Measurements from ENCODE around the gene C1S. TPM values are rescaled to one million over a fixed set of nuclear protein-coding genes. Genes with fewer than 3 reads are reported as not detected.
"Not testable (repeated sequence)": the region's sequence is repeated elsewhere in the genome, so short reads cannot be mapped to it uniquely, and the experiment has no call there.

The C1S gene
- total RNA-seq, 1 donor from 2014 or later = 10.8 TPM

- no peak for DNase-seq
Observed at GRCh38 chr12:7046383-7047105, 14.0 kb upstream of the C1S start.

GRCh38 chr12:7047306-7047705, 13.2 kb upstream of the C1S start:
- DNase-seq = no peak

GRCh38 chr12:7049445-7049951, 11.0 kb upstream of the C1S start:
- DNase-seq = not testable (repeated sequence)

- DNase-seq = not testable (repeated sequence)
Observed at GRCh38 chr12:7049973-7050372, 10.5 kb upstream of the C1S start.

- no peak for DNase-seq
Observed at GRCh38 chr12:7054925-7055324, 5.6 kb upstream of the C1S start.

GRCh38 chr12:7055736-7056135, 4.8 kb upstream of the C1S start:
- not testable (repeated sequence) for DNase-seq

- no peak for DNase-seq
Observed at GRCh38 chr12:7058163-7058845, 2.2 kb upstream of the C1S start.

- no peak for DNase-seq
Observed at GRCh38 chr12:7058850-7059395, 1.6 kb upstream of the C1S start.

GRCh38 chr12:7059780-7060179, 738 bp upstream of the C1S start:
- no peak for DNase-seq

GRCh38 chr12:7061138-7061537, 620 bp downstream of the C1S start:
- no peak for DNase-seq

- no peak for DNase-seq
Observed at GRCh38 chr12:7061596-7061995, 1.1 kb downstream of the C1S start.

GRCh38 chr12:7064516-7064915, 4.0 kb downstream of the C1S start:
- no peak for DNase-seq

GRCh38 chr12:7065073-7065623, 4.6 kb downstream of the C1S start:
- no peak for DNase-seq

GRCh38 chr12:7066596-7066995, 6.1 kb downstream of the C1S start:
- DNase-seq = no peak

GRCh38 chr12:7067096-7067495, 6.6 kb downstream of the C1S start:
- no peak for DNase-seq

GRCh38 chr12:7068240-7068993, 7.9 kb downstream of the C1S start:
- DNase-seq = no peak

GRCh38 chr12:7068994-7069346, 8.5 kb downstream of the C1S start:
- DNase-seq = no peak

GRCh38 chr12:7069386-7069785, 8.9 kb downstream of the C1S start:
- DNase-seq = no peak

- no peak for DNase-seq
Observed at GRCh38 chr12:7072035-7072434, 11.5 kb downstream of the C1S start.

GRCh38 chr12:7072554-7072953, 12.0 kb downstream of the C1S start:
- no peak for DNase-seq

GRCh38 chr12:7073946-7074345, 13.4 kb downstream of the C1S start:
- DNase-seq = no peak

- no peak for DNase-seq
Observed at GRCh38 chr12:7075518-7075917, 15.0 kb downstream of the C1S start.

- DNase-seq = no peak
Observed at GRCh38 chr12:7075939-7076338, 15.4 kb downstream of the C1S start.
